Common myeloid progenitor, CD34-positive (primary cell): ENCODE data around the gene LRRIQ3.
"Not testable (repeated sequence)": the region's sequence is repeated elsewhere in the genome, so short reads cannot be mapped to it uniquely, and the experiment has no call there.

ENCODE experiments used
- CTCF ChIA-PET: fragments of 350-600 bp; sonication (Branson Sonifier 250); formaldehyde crosslinking; loops from one replicate; lab custom pipeline; 2021; ENCODE audit warnings: antibody characterized with exemption; lab: Charles Lee
- POLR2A ChIA-PET: fragments of 350-600 bp; sonication (Branson Sonifier 250); formaldehyde crosslinking; loops from one replicate; lab custom pipeline; 2021; ENCODE audit warnings: antibody characterized with exemption; lab: Charles Lee
- DNase-seq, 3 donors: peaks; one replicate each; pipeline versions ENCODE4 v3.0.0 to v3.0.0-alpha.2; 2013
- H3K27ac ChIP-seq, 2 experiments: 1 replicate in 1 of 2; 2 replicates in 1 of 2; pipeline ENCODE4 v1.7.0; 2013; ENCODE audit warnings: inconsistent platforms in 2 of 2, low read length in 2 of 2, mild to moderate bottlenecking in 2 of 2, low read depth in 1 of 2, moderate library complexity in 1 of 2; ENCODE audit not compliant: severe bottlenecking in 2 of 2, insufficient read depth in 1 of 2, poor library complexity in 1 of 2
- H3K27me3 ChIP-seq, 5 experiments: replicated peaks in 2 of 5; 1 replicate in 3 of 5; 2 replicates in 2 of 5; pipeline versions ENCODE4 v1.6.1 to v1.7.0; 2013; ENCODE audit warnings: low read length in 4 of 5, mild to moderate bottlenecking in 2 of 5, moderate library complexity in 2 of 5, inconsistent platforms in 1 of 5; ENCODE audit not compliant: insufficient read depth in 5 of 5, control insufficient read depth in 4 of 5
- H3K36me3 ChIP-seq, 4 experiments: 1 replicate in 2 of 4; 2 replicates in 2 of 4; pipeline versions ENCODE4 v1.6.1 to v1.7.0; 2013; ENCODE audit warnings: low read length in 3 of 4, control low read depth in 1 of 4, mild to moderate bottlenecking in 1 of 4; ENCODE audit not compliant: control insufficient read depth in 4 of 4, insufficient read depth in 4 of 4
- H3K4me1 ChIP-seq, 4 experiments: 1 replicate in 3 of 4; 2 replicates in 1 of 4; pipeline versions ENCODE4 v1.6.1 to v1.7.1; 2013; ENCODE audit warnings: low read length in 3 of 4, mild to moderate bottlenecking in 3 of 4, control low read depth in 1 of 4, inconsistent platforms in 1 of 4, moderate library complexity in 1 of 4; ENCODE audit not compliant: control insufficient read depth in 4 of 4, insufficient read depth in 4 of 4; ENCODE audit errors: control extremely low read depth in 1 of 4
- H3K4me3 ChIP-seq, 7 experiments: 1 replicate in 4 of 7; 2 replicates in 3 of 7; pipeline versions ENCODE4 v1.5.1 to v1.7.0; 2013; ENCODE audit warnings: mild to moderate bottlenecking in 7 of 7, low read length in 6 of 7, moderate library complexity in 6 of 7, inconsistent platforms in 2 of 7, low read depth in 2 of 7, control low read depth in 1 of 7; ENCODE audit not compliant: insufficient read depth in 4 of 7, control insufficient read depth in 1 of 7; ENCODE audit errors: extremely low read depth in 1 of 7
- H3K9me3 ChIP-seq, 5 experiments: 1 replicate in 4 of 5; 2 replicates in 1 of 5; pipeline versions ENCODE4 v1.6.1 to v1.7.1; 2013; ENCODE audit warnings: low read length in 4 of 5, mild to moderate bottlenecking in 2 of 5, inconsistent platforms in 1 of 5, low read depth in 1 of 5, moderate library complexity in 1 of 5; ENCODE audit not compliant: control insufficient read depth in 4 of 5, insufficient read depth in 2 of 5; ENCODE audit errors: control extremely low read depth in 1 of 5
- WGBS: methylation state at CpG from one replicate; pipeline ENCODE4 v1.1.5; 2013; ENCODE audit not compliant: insufficient coverage; 5-methylcytosine and 5-hydroxymethylcytosine counted together

The LRRIQ3 gene

DNA sequence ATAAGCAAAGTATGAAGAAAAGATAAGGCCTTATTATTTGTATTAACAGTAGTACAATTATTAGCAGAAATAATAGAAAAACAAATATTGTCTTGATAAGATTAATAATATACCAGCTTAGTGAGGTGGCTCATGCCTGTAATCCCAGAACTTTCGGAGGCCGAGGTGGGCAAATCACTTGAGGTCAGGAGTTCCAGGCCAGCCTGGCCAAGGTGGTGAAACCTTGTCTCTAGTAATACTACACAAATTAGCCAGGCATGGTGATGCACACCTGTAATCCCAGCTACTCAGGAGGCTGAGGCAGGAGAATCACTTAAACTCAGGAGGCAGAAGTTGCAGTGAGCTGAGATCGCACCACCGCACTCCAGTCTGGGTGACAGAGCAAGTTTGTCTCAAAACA is 80.6 kb downstream of the LRRIQ3 start:
- H3K4me3 ChIP-seq, POLR2A ChIA-PET, H3K27me3 ChIP-seq, CTCF ChIA-PET, H3K27ac ChIP-seq, H3K9me3 ChIP-seq, H3K36me3 ChIP-seq, DNase-seq, H3K4me1 ChIP-seq: not testable (repeated sequence)
- 100% methylated on average over 2 of the region's 4 CpGs for WGBS

DNA sequence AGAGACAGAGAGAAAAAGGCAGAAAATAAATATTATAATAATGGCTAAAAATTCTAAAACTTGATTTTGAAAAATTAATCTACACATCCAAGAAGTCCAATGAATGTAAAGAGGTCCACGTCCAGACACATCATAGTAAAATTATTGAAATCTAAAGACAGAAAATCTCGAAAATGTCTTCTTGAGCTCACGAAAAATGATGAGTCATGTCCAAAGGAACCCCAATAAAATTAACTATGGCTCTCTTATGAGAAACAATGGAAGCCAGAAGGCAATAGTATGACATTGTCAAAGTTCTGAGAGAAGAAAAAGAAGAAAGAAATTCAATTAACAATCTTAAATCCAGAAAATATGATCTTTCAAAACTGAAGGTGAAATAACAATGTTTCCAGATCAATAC is 84.6 kb downstream of the LRRIQ3 start:
- Histone ChIP-seq H3K36me3 (no peaks in the 10 kb centered on the region), H3K9me3 (no peaks in the 10 kb centered on the region), H3K4me1 (no peaks in the 10 kb centered on the region), H3K27me3 (no peaks in the 10 kb centered on the region), H3K27ac (no peak overlapping the region), H3K4me3 (no peak overlapping the region)
- POLR2A ChIA-PET, result no interaction called here
- CTCF ChIA-PET, result interaction anchor here (1.4 kb wide), 1 partner anchor 10 kb away, joined by 3 read pairs; no protein-coding TSS in a partner anchor
- 80% methylated on average over 2 of the region's 3 CpGs for WGBS
- no peak for DNase-seq

- POLR2A ChIA-PET, result no interaction called here
- CTCF ChIA-PET, result no interaction called here
- no peaks in the 10 kb centered on the region for H3K4me1 ChIP-seq
Observed at GRCh38 chr1:74107394-74107793, 90.6 kb downstream of the LRRIQ3 start.

DNA sequence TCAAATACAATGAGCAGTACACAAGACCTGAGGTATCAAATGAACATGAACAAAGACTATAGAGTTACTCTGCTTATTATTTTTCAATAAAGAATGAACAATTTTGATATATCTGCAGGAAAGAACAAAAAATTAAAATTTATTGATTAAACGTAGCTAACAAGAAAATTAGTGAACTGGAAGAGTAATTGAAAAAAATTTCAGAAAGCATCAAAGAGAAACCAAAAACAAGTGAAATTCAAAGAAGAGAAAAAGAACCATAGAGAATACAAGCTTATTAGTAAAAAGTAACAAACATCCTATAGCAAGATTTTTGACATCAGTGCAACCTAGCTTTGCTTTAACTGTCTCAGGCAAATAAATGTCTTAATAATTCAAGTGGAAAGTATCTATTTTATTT is 106.6 kb downstream of the LRRIQ3 start:
- POLR2A ChIA-PET, result no interaction called here
- no peaks in the 10 kb centered on the region for H3K27me3 ChIP-seq
- H3K36me3 ChIP-seq, result no peaks in the 10 kb centered on the region
- H3K4me1 ChIP-seq, result no peaks in the 10 kb centered on the region
- H3K4me3 ChIP-seq, result no peak overlapping the region
- H3K27ac ChIP-seq, result no peak overlapping the region
- CTCF ChIA-PET, result no interaction called here
- H3K9me3 ChIP-seq, result peaks cover 0 to 6% (median 0%) of the 10 kb centered on the region in 5 experiments
- no CpG with 5 or more reads among the region's 1 CpG for WGBS
- DNase-seq, result no peak

More at GRCh38 chr1:74107394-74107793, 90.6 kb downstream of the LRRIQ3 start:
- H3K36me3 ChIP-seq, result no peaks in the 10 kb centered on the region
- no peaks in the 10 kb centered on the region for H3K9me3 ChIP-seq
- no peaks in the 10 kb centered on the region for H3K27me3 ChIP-seq
- no peak overlapping the region for H3K27ac ChIP-seq
- no peak overlapping the region for H3K4me3 ChIP-seq
- no peak for DNase-seq

DNA sequence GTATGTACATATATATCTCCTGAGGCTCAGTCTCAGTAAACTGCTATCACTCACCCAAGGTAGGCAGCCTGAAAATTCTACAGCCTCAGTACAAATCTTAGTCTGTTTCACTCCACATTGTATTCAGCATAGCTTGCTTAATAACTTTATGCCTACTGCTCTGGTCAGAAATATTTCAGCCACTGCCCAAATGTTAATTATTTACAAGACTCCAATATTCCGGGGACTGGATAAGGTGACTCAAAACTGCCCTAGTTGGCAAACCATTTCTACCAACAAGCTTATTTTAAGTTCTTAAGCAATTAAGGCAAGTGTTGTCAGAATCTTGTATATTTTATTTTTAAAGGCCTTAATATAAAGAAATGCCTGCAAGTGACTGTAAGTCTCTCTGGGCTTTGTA is 114.8 kb downstream of the LRRIQ3 start:
- Histone ChIP-seq H3K27me3 (no peaks in the 10 kb centered on the region), H3K4me1 (no peaks in the 10 kb centered on the region), H3K27ac (no peak overlapping the region), H3K4me3 (no peak overlapping the region), H3K36me3 (no peaks in the 10 kb centered on the region), H3K9me3 (no peaks in the 10 kb centered on the region)
- no peak for DNase-seq
- POLR2A ChIA-PET, result no interaction called here
- CTCF ChIA-PET, result no interaction called here
- 100% methylated on average over 1 of the region's 1 CpG for WGBS

GRCh38 chr1:74065081-74065480 is 132.9 kb downstream of the LRRIQ3 start:
- Histone ChIP-seq H3K27me3 (no peaks in the 10 kb centered on the region), H3K4me3 (no peak overlapping the region), H3K36me3 (no peaks in the 10 kb centered on the region), H3K27ac (no peak overlapping the region), H3K4me1 (no peaks in the 10 kb centered on the region), H3K9me3 (peaks cover 0 to 2% (median 0%) of the 10 kb centered on the region in 5 experiments)
- DNase-seq, result no peak
- CTCF ChIA-PET, result no interaction called here
- POLR2A ChIA-PET, result no interaction called here

GRCh38 chr1:74057719-74058118 is 140.3 kb downstream of the LRRIQ3 start:
- ChIA-PET CTCF (no interaction called here), POLR2A (no interaction called here)
- Histone ChIP-seq H3K4me3 (no peak overlapping the region), H3K9me3 (peaks cover 0 to 2% (median 0%) of the 10 kb centered on the region in 5 experiments), H3K27ac (no peak overlapping the region), H3K27me3 (no peaks in the 10 kb centered on the region), H3K4me1 (no peaks in the 10 kb centered on the region), H3K36me3 (no peaks in the 10 kb centered on the region)
- no peak for DNase-seq
